Gastrocnemius medialis (tissue), 4 donors: ENCODE results near the gene ST6GALNAC3.

ENCODE experiments used
- POLR2A ChIP-seq, 2 donors: fragments of 450-650 bp; IDR thresholded peaks; one replicate each; pipeline ENCODE4 v1.6.1; 2017; ENCODE audit warnings: antibody characterized with exemption in 2 of 2, mild to moderate bottlenecking in 2 of 2, moderate library complexity in 2 of 2
- TF ChIP-seq, protein P1 (sequence below), 5 experiments: fragments of 450-650 bp in 3 of 5; fragments of 200-600 bp in 2 of 5; sonication (generic) in 2 of 5; IDR thresholded peaks in 4 of 5; conservative IDR thresholded peaks in 1 of 5; 1 replicate in 4 of 5; 2 replicates in 1 of 5; pipeline ENCODE4 v1.5.1; 2016 to 2019; ENCODE audit warnings: antibody characterized with exemption in 5 of 5, mild to moderate bottlenecking in 3 of 5, moderate library complexity in 3 of 5

DNA sequence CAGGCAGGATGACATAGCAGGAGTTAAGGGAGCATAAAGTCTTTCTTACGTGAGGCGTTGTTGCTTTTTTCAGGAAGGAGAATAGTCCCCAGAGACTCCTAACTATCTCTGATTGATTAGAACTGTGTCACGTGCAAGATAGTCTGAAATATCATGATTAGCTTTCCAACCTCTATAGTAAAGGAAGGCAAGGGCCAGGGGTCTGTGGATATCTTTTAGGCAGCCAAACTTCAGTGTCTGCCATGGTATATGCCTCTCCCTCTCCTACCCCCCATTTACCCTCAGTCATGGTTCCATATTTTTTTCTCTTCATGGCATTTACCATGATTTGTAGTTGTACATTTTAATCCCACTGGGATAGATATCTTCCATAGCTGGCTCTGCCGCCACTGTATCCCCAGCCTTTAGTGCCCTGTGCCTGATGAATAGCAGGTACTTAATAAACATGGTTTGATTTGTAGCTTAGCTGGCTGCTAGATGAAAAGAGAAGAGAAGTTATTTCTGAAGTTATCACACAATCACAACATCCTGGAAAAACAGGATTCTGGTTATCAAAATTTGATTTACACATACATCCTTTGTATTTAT is 474.1 kb downstream of the ST6GALNAC3 start:
- TF ChIP-seq, protein P1, sequence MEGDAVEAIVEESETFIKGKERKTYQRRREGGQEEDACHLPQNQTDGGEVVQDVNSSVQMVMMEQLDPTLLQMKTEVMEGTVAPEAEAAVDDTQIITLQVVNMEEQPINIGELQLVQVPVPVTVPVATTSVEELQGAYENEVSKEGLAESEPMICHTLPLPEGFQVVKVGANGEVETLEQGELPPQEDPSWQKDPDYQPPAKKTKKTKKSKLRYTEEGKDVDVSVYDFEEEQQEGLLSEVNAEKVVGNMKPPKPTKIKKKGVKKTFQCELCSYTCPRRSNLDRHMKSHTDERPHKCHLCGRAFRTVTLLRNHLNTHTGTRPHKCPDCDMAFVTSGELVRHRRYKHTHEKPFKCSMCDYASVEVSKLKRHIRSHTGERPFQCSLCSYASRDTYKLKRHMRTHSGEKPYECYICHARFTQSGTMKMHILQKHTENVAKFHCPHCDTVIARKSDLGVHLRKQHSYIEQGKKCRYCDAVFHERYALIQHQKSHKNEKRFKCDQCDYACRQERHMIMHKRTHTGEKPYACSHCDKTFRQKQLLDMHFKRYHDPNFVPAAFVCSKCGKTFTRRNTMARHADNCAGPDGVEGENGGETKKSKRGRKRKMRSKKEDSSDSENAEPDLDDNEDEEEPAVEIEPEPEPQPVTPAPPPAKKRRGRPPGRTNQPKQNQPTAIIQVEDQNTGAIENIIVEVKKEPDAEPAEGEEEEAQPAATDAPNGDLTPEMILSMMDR (IDR thresholded peaks at IDR 0.05 in 4 of 5, conservative IDR thresholded peaks at IDR 0.05 in 1 of 5): no peak
- no peak for TF ChIP-seq POLR2A (IDR thresholded peaks at IDR 0.05)
